Measurements from ENCODE around the gene TMEM243. TPM values are rescaled to one million over a fixed set of nuclear protein-coding genes. Genes with fewer than 3 reads are reported as not detected.

TMEM243 gene
- total and polyA plus RNA-seq, 2 donors (not counting 3 experiments of a cell fraction or from before 2014, with no cell fraction given) = 26.9 to 28.8 TPM

DNA sequence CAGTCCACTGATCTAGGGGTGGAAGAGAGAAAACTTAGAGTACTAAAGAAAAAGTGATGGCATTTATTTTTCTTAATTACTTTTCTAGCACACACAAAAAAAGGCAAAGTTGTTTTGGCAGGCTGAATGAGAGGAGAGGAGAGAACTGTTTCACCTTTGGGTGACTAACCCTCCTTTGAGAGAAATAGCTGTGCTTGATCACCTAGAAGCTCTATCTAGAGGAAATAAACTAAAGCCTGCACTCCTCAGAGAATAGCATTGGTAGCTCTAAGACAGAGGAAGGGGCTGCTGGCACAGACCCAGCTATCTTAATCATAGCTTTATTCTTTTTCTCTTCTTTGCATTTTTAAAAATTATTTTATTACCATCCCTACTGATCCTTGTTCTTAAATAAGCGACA, 6.3 kb downstream of the TMEM243 start:
- Histone ChIP-seq H3K27me3 (ENCODE audit: control insufficient read depth in 2 of 2, insufficient read depth in 2 of 2, low read length in 2 of 2) (no peaks in the 10 kb centered on the region), H3K4me1 (ENCODE audit: control insufficient read depth, extremely low read depth, insufficient read depth, low read length) (peaks cover 4% of the 10 kb centered on the region), H4K20me1 (replicated peaks; ENCODE audit: control insufficient read depth, extremely low read depth, insufficient read depth, low read length) (no peaks in the 10 kb centered on the region), H3K9me3 (replicated peaks; ENCODE audit: control insufficient read depth, insufficient read depth, low read length) (no peaks in the 10 kb centered on the region), H3K9me1 (replicated peaks; ENCODE audit: control insufficient read depth, extremely low read depth, insufficient read depth, low read length) (no peaks in the 10 kb centered on the region), H3K27ac (ENCODE audit: insufficient read depth, low read depth, low read length) (no peak overlapping the region), H3K79me2 (ENCODE audit: control insufficient read depth, insufficient read depth, low read length) (peaks cover 54% of the 10 kb centered on the region), H3K4me3 (replicated peaks in 1 of 3; ENCODE audit: insufficient read depth in 1 of 3, low read depth in 1 of 3, low read length in 3 of 3) (no peak overlapping the region), H2AFZ (ENCODE audit: low read depth, low read length) (no peak overlapping the region), H3K4me2 (ENCODE audit: insufficient read depth, low read length) (no peak overlapping the region), H3K36me3 (ENCODE audit: control insufficient read depth in 2 of 2, extremely low read depth in 1 of 2, insufficient read depth in 2 of 2, low read length in 2 of 2) (no peaks in the 10 kb centered on the region), H3K9ac (replicated peaks; ENCODE audit: extremely low read depth, insufficient read depth, low read length) (no peak overlapping the region)
- intact Hi-C loops (cut with micrococcal nuclease) (no loop called here), dilution Hi-C loops (cut with MboI; ENCODE audit: extremely low pct_ligation_motif_present, low sequenced_read_pairs) (no loop called here)
- no TSS peak for BruUV-seq (replicated peaks)
- POLR2A ChIA-PET = no interaction called here
- no peak for DNase-seq (ENCODE audit: low read depth, low spot score)
- TF ChIP-seq MYC (IDR thresholded peaks at IDR 0.05; ENCODE audit: low read depth, low read length) = no peak
- TF ChIP-seq, protein P1, sequence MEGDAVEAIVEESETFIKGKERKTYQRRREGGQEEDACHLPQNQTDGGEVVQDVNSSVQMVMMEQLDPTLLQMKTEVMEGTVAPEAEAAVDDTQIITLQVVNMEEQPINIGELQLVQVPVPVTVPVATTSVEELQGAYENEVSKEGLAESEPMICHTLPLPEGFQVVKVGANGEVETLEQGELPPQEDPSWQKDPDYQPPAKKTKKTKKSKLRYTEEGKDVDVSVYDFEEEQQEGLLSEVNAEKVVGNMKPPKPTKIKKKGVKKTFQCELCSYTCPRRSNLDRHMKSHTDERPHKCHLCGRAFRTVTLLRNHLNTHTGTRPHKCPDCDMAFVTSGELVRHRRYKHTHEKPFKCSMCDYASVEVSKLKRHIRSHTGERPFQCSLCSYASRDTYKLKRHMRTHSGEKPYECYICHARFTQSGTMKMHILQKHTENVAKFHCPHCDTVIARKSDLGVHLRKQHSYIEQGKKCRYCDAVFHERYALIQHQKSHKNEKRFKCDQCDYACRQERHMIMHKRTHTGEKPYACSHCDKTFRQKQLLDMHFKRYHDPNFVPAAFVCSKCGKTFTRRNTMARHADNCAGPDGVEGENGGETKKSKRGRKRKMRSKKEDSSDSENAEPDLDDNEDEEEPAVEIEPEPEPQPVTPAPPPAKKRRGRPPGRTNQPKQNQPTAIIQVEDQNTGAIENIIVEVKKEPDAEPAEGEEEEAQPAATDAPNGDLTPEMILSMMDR (IDR thresholded peaks at IDR 0.05; ENCODE audit: extremely low read depth in 1 of 2, insufficient read depth in 1 of 2, low read depth in 1 of 2, low read length in 2 of 2) = no peak
- no peak for TF ChIP-seq FOS (IDR thresholded peaks at IDR 0.05; ENCODE audit: borderline replicate concordance, insufficient read depth, low read length)
- no peak for TF ChIP-seq POLR2A (IDR thresholded peaks at IDR 0.05; ENCODE audit: low read depth, low read length)
- no peak for TF ChIP-seq POLR2AphosphoS5 (IDR thresholded peaks at IDR 0.05; ENCODE audit: insufficient read depth, low read depth, low read length)
- no peak for TF ChIP-seq GATA2 (IDR thresholded peaks at IDR 0.05; ENCODE audit: insufficient read depth, insufficient read length, low read depth, low read length)
- TF ChIP-seq, protein P2, sequence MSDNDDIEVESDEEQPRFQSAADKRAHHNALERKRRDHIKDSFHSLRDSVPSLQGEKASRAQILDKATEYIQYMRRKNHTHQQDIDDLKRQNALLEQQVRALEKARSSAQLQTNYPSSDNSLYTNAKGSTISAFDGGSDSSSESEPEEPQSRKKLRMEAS (IDR thresholded peaks at IDR 0.05; ENCODE audit: insufficient read depth, insufficient read length) = no peak
- no peak for TF ChIP-seq JUN (IDR thresholded peaks at IDR 0.05; ENCODE audit: borderline replicate concordance, insufficient read depth, insufficient read length, low read depth)
- TF ChIP-seq EZH2 (IDR thresholded peaks at IDR 0.05; ENCODE audit: borderline replicate concordance, low read depth, low read length, severe bottlenecking) = no peak
- CTCF ChIA-PET = interaction anchor here (1.3 kb wide), 1 partner anchor 22 kb away, joined by 3 read pairs; no protein-coding TSS in a partner anchor
- no peak for FAIRE-seq

Measured in endothelial cell of umbilical vein (primary cell).